ENCODE measurements around the gene TBX3. TPM values are rescaled to one million over a fixed set of nuclear protein-coding genes. Genes with fewer than 3 reads are reported as not detected.

Gene TBX3
- total RNA-seq, 1 donor from 2014 or later: 27.2 TPM

- intact Hi-C loops (cut with micrococcal nuclease): no loop called here
- H3K9me3 ChIP-seq (replicated peaks): no peaks in the 10 kb centered on the region
- H3K4me3 ChIP-seq: no peak overlapping the region
- peaks cover 18% of the 10 kb centered on the region for H3K4me1 ChIP-seq
- no peaks in the 10 kb centered on the region for H3K36me3 ChIP-seq
- TF ChIP-seq, protein P1, sequence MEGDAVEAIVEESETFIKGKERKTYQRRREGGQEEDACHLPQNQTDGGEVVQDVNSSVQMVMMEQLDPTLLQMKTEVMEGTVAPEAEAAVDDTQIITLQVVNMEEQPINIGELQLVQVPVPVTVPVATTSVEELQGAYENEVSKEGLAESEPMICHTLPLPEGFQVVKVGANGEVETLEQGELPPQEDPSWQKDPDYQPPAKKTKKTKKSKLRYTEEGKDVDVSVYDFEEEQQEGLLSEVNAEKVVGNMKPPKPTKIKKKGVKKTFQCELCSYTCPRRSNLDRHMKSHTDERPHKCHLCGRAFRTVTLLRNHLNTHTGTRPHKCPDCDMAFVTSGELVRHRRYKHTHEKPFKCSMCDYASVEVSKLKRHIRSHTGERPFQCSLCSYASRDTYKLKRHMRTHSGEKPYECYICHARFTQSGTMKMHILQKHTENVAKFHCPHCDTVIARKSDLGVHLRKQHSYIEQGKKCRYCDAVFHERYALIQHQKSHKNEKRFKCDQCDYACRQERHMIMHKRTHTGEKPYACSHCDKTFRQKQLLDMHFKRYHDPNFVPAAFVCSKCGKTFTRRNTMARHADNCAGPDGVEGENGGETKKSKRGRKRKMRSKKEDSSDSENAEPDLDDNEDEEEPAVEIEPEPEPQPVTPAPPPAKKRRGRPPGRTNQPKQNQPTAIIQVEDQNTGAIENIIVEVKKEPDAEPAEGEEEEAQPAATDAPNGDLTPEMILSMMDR (IDR thresholded peaks at IDR 0.05; ENCODE audit: borderline replicate concordance): no peak
- no peak overlapping the region for H3K27ac ChIP-seq (replicated peaks)
- DNase-seq: peak; percentile 48
- peaks cover 92% of the 10 kb centered on the region for H3K27me3 ChIP-seq (ENCODE audit: low read depth)
Measured at GRCh38 chr12:114704096-114704495, 20.1 kb upstream of the TBX3 start.

DNA sequence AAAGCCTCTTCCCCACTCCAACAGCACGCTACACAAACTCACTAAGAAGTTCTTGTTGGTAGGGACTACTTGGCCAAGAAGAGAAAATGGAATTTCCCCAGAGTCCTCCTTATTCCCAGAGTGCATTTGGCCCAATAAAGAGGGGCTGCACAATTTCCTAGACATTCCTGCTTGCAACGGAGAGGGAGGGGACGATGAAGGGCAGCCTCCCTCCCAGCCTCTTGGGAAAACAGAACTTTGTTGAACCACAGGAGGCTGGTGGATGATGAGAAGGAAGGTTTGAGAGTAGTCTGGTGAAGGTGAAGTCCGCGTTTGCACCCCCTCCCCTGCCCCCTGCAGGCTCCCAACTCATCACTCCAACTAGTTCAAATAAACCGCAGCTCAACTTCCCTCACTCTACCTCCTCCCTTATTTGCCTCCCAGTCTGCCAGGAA is 19.1 kb upstream of the TBX3 start:
- peaks cover 93% of the 10 kb centered on the region for H3K27me3 ChIP-seq (ENCODE audit: low read depth)
- intact Hi-C loops (cut with micrococcal nuclease): no loop called here

DNA sequence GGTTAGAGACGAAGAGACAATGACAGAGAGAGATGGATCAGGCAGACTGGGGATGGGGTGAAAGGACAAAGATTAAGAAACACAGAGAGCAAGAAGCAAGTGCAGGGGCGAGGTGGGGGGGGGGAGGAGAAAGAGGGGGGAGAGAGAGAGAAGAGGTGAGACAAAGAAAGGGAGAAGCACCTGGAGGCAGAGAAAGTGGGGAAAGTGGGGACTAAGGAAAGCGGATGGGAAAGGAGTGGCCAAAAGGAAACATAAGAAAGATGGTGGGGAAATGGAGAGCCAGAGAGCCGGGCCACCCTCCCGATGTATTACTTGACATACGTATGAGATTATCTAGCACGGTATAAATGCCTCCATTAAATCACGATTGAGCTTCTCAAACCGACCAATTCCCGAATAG is 18.5 kb upstream of the TBX3 start:
- Histone ChIP-seq H3K9me3 (replicated peaks) (no peaks in the 10 kb centered on the region), H3K27me3 (ENCODE audit: low read depth) (peaks cover 95% of the 10 kb centered on the region), H3K36me3 (no peaks in the 10 kb centered on the region), H3K4me3 (no peak overlapping the region), H3K27ac (replicated peaks) (no peak overlapping the region), H3K4me1 (peaks cover 26% of the 10 kb centered on the region)
- no peak for DNase-seq
- TF ChIP-seq, protein P1 (IDR thresholded peaks at IDR 0.05; ENCODE audit: borderline replicate concordance): no peak
- intact Hi-C loops (cut with micrococcal nuclease): no loop called here

More for the DNA sequence above, 19.1 kb upstream of the TBX3 start:
- H3K4me1 ChIP-seq: peaks cover 23% of the 10 kb centered on the region
- H3K9me3 ChIP-seq (replicated peaks): no peaks in the 10 kb centered on the region
- no peak overlapping the region for H3K27ac ChIP-seq (replicated peaks)
- TF ChIP-seq, protein P1 (IDR thresholded peaks at IDR 0.05; ENCODE audit: borderline replicate concordance): no peak
- H3K4me3 ChIP-seq: no peak overlapping the region
- no peaks in the 10 kb centered on the region for H3K36me3 ChIP-seq
- no peak for DNase-seq

DNA sequence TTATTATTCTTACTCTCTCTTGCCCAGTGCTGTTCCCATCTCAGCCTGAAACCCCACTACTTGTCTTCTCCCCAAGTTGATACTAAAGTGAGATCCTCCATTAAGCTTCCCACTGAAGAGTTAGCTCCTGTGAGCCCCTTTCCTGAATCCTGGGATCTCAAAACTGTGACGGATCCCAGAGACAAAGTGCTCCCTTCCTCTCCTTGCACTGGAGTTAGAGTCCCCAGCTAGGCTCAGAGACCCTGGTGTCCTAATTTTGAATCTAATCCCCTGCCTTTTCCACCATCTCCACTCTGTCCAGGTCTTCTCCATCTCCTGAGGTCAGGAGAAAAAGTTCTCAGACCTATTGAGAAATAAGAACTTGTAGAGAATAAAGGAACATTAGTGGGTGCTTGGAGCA is 17.6 kb upstream of the TBX3 start:
- Histone ChIP-seq H3K27me3 (ENCODE audit: low read depth) (peaks cover 95% of the 10 kb centered on the region), H3K4me3 (no peak overlapping the region)

DNA sequence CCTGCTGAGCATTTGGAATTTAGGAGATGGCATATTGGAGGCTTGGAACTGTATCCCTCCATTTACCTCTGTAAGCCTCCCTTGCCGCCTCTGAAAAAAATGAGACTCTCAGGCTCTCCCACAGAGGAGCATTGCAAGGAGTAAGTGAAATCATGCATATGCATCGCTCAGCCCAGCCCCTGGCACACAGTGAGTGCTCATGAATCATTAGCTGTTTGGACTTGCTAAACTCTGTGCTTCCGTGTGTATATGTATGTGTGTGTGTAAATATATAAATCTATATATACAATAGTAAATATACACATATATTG is 17.1 kb upstream of the TBX3 start:
- Histone ChIP-seq H3K4me3 (no peak overlapping the region), H3K27ac (replicated peaks) (no peak overlapping the region), H3K4me1 (peaks cover 26% of the 10 kb centered on the region), H3K9me3 (replicated peaks) (no peaks in the 10 kb centered on the region), H3K27me3 (ENCODE audit: low read depth) (peaks cover 95% of the 10 kb centered on the region), H3K36me3 (no peaks in the 10 kb centered on the region)
- intact Hi-C loops (cut with micrococcal nuclease): no loop called here
- DNase-seq: no peak
- TF ChIP-seq, protein P1 (IDR thresholded peaks at IDR 0.05; ENCODE audit: borderline replicate concordance): no peak

More for the DNA sequence above, 17.6 kb upstream of the TBX3 start:
- Histone ChIP-seq H3K27ac (replicated peaks) (no peak overlapping the region), H3K36me3 (no peaks in the 10 kb centered on the region), H3K9me3 (replicated peaks) (no peaks in the 10 kb centered on the region), H3K4me1 (peaks cover 26% of the 10 kb centered on the region)
- TF ChIP-seq, protein P1 (IDR thresholded peaks at IDR 0.05; ENCODE audit: borderline replicate concordance): no peak
- intact Hi-C loops (cut with micrococcal nuclease): no loop called here
- DNase-seq: no peak

Data from left ventricle myocardium inferior (tissue), 1 donor.